Measurements from ENCODE around the gene NUBP1.

- TF ChIP-seq JUN (CRISPR knock-in tag; IDR thresholded peaks at IDR 0.05) = no peak
- TF ChIP-seq, protein P1, sequence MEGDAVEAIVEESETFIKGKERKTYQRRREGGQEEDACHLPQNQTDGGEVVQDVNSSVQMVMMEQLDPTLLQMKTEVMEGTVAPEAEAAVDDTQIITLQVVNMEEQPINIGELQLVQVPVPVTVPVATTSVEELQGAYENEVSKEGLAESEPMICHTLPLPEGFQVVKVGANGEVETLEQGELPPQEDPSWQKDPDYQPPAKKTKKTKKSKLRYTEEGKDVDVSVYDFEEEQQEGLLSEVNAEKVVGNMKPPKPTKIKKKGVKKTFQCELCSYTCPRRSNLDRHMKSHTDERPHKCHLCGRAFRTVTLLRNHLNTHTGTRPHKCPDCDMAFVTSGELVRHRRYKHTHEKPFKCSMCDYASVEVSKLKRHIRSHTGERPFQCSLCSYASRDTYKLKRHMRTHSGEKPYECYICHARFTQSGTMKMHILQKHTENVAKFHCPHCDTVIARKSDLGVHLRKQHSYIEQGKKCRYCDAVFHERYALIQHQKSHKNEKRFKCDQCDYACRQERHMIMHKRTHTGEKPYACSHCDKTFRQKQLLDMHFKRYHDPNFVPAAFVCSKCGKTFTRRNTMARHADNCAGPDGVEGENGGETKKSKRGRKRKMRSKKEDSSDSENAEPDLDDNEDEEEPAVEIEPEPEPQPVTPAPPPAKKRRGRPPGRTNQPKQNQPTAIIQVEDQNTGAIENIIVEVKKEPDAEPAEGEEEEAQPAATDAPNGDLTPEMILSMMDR (IDR thresholded peaks at IDR 0.05) = no peak
- no peak for TF ChIP-seq MLX (CRISPR knock-in tag; IDR thresholded peaks at IDR 0.05)
- TF ChIP-seq TEAD4 (CRISPR knock-in tag; IDR thresholded peaks at IDR 0.05) = no peak
- TF ChIP-seq, protein P2, sequence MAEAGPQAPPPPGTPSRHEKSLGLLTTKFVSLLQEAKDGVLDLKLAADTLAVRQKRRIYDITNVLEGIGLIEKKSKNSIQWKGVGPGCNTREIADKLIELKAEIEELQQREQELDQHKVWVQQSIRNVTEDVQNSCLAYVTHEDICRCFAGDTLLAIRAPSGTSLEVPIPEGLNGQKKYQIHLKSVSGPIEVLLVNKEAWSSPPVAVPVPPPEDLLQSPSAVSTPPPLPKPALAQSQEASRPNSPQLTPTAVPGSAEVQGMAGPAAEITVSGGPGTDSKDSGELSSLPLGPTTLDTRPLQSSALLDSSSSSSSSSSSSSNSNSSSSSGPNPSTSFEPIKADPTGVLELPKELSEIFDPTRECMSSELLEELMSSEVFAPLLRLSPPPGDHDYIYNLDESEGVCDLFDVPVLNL (CRISPR knock-in tag; IDR thresholded peaks at IDR 0.05; ENCODE audit: borderline replicate concordance, low read depth) = no peak
- no peak for TF ChIP-seq ZNF232 (CRISPR knock-in tag; IDR thresholded peaks at IDR 0.05)
- TF ChIP-seq TP53 (CRISPR knock-in tag; IDR thresholded peaks at IDR 0.05) = no peak
- TF ChIP-seq, protein P3, sequence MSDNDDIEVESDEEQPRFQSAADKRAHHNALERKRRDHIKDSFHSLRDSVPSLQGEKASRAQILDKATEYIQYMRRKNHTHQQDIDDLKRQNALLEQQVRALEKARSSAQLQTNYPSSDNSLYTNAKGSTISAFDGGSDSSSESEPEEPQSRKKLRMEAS (CRISPR knock-in tag; IDR thresholded peaks at IDR 0.05) = no peak
- TF ChIP-seq KAT7 (CRISPR knock-in tag; IDR thresholded peaks at IDR 0.05; ENCODE audit: borderline replicate concordance) = no peak
Observed at GRCh38 chr16:10808218-10808617, 64.6 kb downstream of the NUBP1 start.
